ENCODE measurements around the gene SPOUT1. TPM values are rescaled to one million over a fixed set of nuclear protein-coding genes. Genes with fewer than 3 reads are reported as not detected.
"Not testable (repeated sequence)": the region's sequence is repeated elsewhere in the genome, so short reads cannot be mapped to it uniquely, and the experiment has no call there.

SPOUT1 gene
- total RNA-seq, 2 experiments from 2014 or later, result 22.2 to 27.6 TPM

DNA sequence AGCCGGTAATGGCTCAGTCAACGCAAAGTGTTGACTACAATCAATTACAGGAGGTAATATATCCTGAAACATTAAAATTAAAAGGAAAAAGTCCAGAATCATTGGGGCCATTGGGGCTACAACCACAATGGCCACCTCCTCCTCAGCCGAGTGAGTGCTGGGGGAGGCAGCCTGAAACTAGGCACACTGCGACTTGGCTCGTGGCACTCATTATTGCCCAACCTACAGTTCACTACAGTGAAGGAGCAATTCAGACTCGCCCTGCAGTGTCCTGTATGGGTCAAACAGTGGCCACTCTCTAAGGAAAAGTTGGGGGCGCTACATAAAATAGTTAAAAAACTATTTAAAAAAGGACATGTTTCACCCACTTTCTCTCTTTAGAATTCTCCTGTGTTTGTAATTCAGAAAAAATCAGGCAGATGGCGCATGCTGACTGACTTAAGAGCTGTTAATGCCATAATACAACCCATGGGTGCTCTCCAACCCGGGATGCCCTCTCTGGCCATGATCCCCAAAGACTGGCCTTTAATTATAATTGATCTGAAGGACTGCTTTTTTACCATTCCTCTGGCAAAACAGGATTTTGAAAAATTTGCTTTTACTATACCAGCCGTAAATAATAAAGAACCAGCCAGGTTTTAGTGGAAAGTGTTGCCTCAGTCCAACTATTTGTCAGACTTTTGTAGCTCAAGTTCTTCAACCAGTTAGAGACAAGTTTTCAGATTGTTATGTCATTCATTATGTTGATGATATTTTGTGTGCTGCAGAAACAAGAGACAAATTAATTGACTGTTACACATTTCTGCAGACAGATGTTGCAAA, 22.4 kb upstream of the SPOUT1 start:
- H3K27ac Mint-ChIP-seq; H3K27me3 Mint-ChIP-seq; H3K4me1 Mint-ChIP-seq (ENCODE audit: low read depth); H3K4me3 ChIP-seq (ENCODE audit: low read length); H3K4me1 ChIP-seq (ENCODE audit: insufficient read depth, low read length); H3K4me3 Mint-ChIP-seq; H3K27ac ChIP-seq (ENCODE audit: low read depth in 1 of 2, low read length in 2 of 2); H3K36me3 ChIP-seq (ENCODE audit: insufficient read depth, low read length); H3K27me3 ChIP-seq (ENCODE audit: control insufficient read depth in 1 of 2, insufficient read depth in 2 of 2, low read length in 2 of 2); POLR2A ChIA-PET; H3K9me3 Mint-ChIP-seq; ATAC-seq (ENCODE audit: poor library complexity): not testable (repeated sequence)
- peak; percentile 32 for TF ChIP-seq CTCF (IDR thresholded peaks at IDR 0.05)
- peaks cover 5 to 12% of the 10 kb centered on the region in 2 experiments for H3K9me3 ChIP-seq (ENCODE audit: control insufficient read depth in 1 of 2, insufficient read depth in 1 of 2, low read length in 2 of 2)
- CTCF ChIA-PET, result interaction anchor here (0.7 to 1.0 kb wide), 2 partner anchors 12 to 77 kb away, joined by 4 to 5 read pairs; no protein-coding TSS in a partner anchor
- peaks cover 36% of the 10 kb centered on the region for H3K36me3 Mint-ChIP-seq (ENCODE audit: low read depth)
- intact Hi-C loops (cut with DNase I, micrococcal nuclease), result loop anchor here in 1 of 2 experiments (1.0 kb wide), 1 partner anchor 76 kb away; no protein-coding TSS in a partner anchor
- DNase-seq, result peak in 2 of 14 experiments; percentile 25 to 37

GRCh38 chr9:128851024-128851423, 21.4 kb upstream of the SPOUT1 start:
- H3K9me3 ChIP-seq (ENCODE audit: control insufficient read depth in 1 of 2, insufficient read depth in 1 of 2, low read length in 2 of 2), result peaks cover 5 to 12% of the 10 kb centered on the region in 2 experiments
- POLR2A ChIA-PET; H3K9me3 Mint-ChIP-seq; H3K36me3 ChIP-seq (ENCODE audit: insufficient read depth, low read length); H3K27ac Mint-ChIP-seq; H3K27me3 Mint-ChIP-seq; H3K4me3 Mint-ChIP-seq; CTCF ChIA-PET; H3K4me3 ChIP-seq (ENCODE audit: low read length); H3K27ac ChIP-seq (ENCODE audit: low read depth in 1 of 2, low read length in 2 of 2); intact Hi-C loops (cut with DNase I, micrococcal nuclease); DNase-seq; ATAC-seq (ENCODE audit: poor library complexity); H3K27me3 ChIP-seq (ENCODE audit: control insufficient read depth in 1 of 2, insufficient read depth in 2 of 2, low read length in 2 of 2); H3K4me1 ChIP-seq (ENCODE audit: insufficient read depth, low read length); H3K4me1 Mint-ChIP-seq (ENCODE audit: low read depth): not testable (repeated sequence)
- H3K36me3 Mint-ChIP-seq (ENCODE audit: low read depth), result peaks cover 36% of the 10 kb centered on the region

- peaks cover 5 to 12% of the 10 kb centered on the region in 2 experiments for H3K9me3 ChIP-seq (ENCODE audit: control insufficient read depth in 1 of 2, insufficient read depth in 1 of 2, low read length in 2 of 2)
- H3K27me3 Mint-ChIP-seq, result no peaks in the 10 kb centered on the region
- POLR2A ChIA-PET, result no interaction called here
- H3K36me3 Mint-ChIP-seq (ENCODE audit: low read depth), result peaks cover 36% of the 10 kb centered on the region
- CTCF ChIA-PET, result no interaction called here
- no peak overlapping the region for H3K27ac Mint-ChIP-seq
- H3K4me1 Mint-ChIP-seq (ENCODE audit: low read depth), result no peaks in the 10 kb centered on the region
- no peaks in the 10 kb centered on the region for H3K27me3 ChIP-seq (ENCODE audit: control insufficient read depth in 1 of 2, insufficient read depth in 2 of 2, low read length in 2 of 2)
- peaks cover 3% of the 10 kb centered on the region for H3K9me3 Mint-ChIP-seq
- no peak overlapping the region for H3K4me3 ChIP-seq (ENCODE audit: low read length)
- no peak for TF ChIP-seq CTCF (IDR thresholded peaks at IDR 0.05)
- ATAC-seq (ENCODE audit: poor library complexity), result no peak
- H3K36me3 ChIP-seq (ENCODE audit: insufficient read depth, low read length), result peaks cover 5% of the 10 kb centered on the region
- H3K4me1 ChIP-seq (ENCODE audit: insufficient read depth, low read length), result no peaks in the 10 kb centered on the region
- H3K27ac ChIP-seq (ENCODE audit: low read depth in 1 of 2, low read length in 2 of 2), result no peak overlapping the region
- DNase-seq, result no peak
- H3K4me3 Mint-ChIP-seq, result no peak overlapping the region
- intact Hi-C loops (cut with DNase I, micrococcal nuclease), result no loop called here
Measured at GRCh38 chr9:128847803-128848202, 18.2 kb upstream of the SPOUT1 start.
